Measurements from ENCODE around the gene RABGAP1. TPM values are rescaled to one million over a fixed set of nuclear protein-coding genes. Genes with fewer than 3 reads are reported as not detected.

RABGAP1 gene
- total and polyA plus RNA-seq, 4 donors, result 3.8 to 25.7 (median 10.5) TPM

- Histone ChIP-seq H3K9ac (ENCODE audit: low read depth in 1 of 2, low read length in 2 of 2) (no peak overlapping the region), H3K4me1 (ENCODE audit: control insufficient read depth in 4 of 4, insufficient read depth in 4 of 4, low read length in 3 of 4) (peaks cover 2 to 9% (median 4%) of the 10 kb centered on the region in 4 donors)
Observed at GRCh38 chr9:123087359-123087888, 146.6 kb downstream of the RABGAP1 start.

GRCh38 chr9:123089040-123089439 is 148.2 kb downstream of the RABGAP1 start:
- 76% methylated on average over 1 of the region's 1 CpG for WGBS
- Histone ChIP-seq H3K4me1 (ENCODE audit: control insufficient read depth in 4 of 4, insufficient read depth in 4 of 4, low read length in 3 of 4) (peaks cover 2 to 9% (median 4%) of the 10 kb centered on the region in 4 donors), H3K9ac (ENCODE audit: low read depth in 1 of 2, low read length in 2 of 2) (no peak overlapping the region), H3K27me3 (ENCODE audit: control insufficient read depth in 4 of 4, insufficient read depth in 4 of 4, low read length in 3 of 4) (no peaks in the 10 kb centered on the region), H3K9me3 (ENCODE audit: control insufficient read depth in 4 of 4, low read length in 3 of 4) (no peaks in the 10 kb centered on the region), H3K27ac (ENCODE audit: low read depth in 1 of 2, low read length in 2 of 2) (no peak overlapping the region), H3K36me3 (ENCODE audit: control insufficient read depth in 4 of 4, insufficient read depth in 3 of 4, low read depth in 1 of 4, low read length in 3 of 4) (peaks cover 0 to 27% (median 10%) of the 10 kb centered on the region in 4 donors), H3K4me3 (ENCODE audit: low read depth in 1 of 3, low read length in 3 of 3) (no peak overlapping the region)
- DNase-seq (ENCODE audit: low spot score), result no peak
- TF ChIP-seq HNF4A (conservative IDR thresholded peaks at IDR 0.05), result peak in 1 of 2 donors; percentile 26
- no peak for TF ChIP-seq RAD21 (IDR thresholded peaks at IDR 0.05)
- no peak for TF ChIP-seq GABPA (IDR thresholded peaks at IDR 0.05 in 1 of 2, conservative IDR thresholded peaks at IDR 0.05 in 1 of 2)
- no peak for TF ChIP-seq EGR1 (IDR thresholded peaks at IDR 0.05; ENCODE audit: low read depth in 2 of 2)

More at GRCh38 chr9:123087359-123087888, 146.6 kb downstream of the RABGAP1 start:
- no peak for DNase-seq (ENCODE audit: low spot score)
- Histone ChIP-seq H3K27ac (ENCODE audit: low read depth in 1 of 2, low read length in 2 of 2) (peak overlapping the region in 1 of 2 donors; percentile 7), H3K4me3 (ENCODE audit: low read depth in 1 of 3, low read length in 3 of 3) (no peak overlapping the region), H3K27me3 (ENCODE audit: control insufficient read depth in 4 of 4, insufficient read depth in 4 of 4, low read length in 3 of 4) (no peaks in the 10 kb centered on the region), H3K9me3 (ENCODE audit: control insufficient read depth in 4 of 4, low read length in 3 of 4) (no peaks in the 10 kb centered on the region), H3K36me3 (ENCODE audit: control insufficient read depth in 4 of 4, insufficient read depth in 3 of 4, low read depth in 1 of 4, low read length in 3 of 4) (peaks cover 0 to 16% (median 8%) of the 10 kb centered on the region in 4 donors)
- WGBS, result 65% methylated on average over 4 of the region's 4 CpGs
- TF ChIP-seq HNF4A (conservative IDR thresholded peaks at IDR 0.05) (peak; percentile 12 to 41), JUND (IDR thresholded peaks at IDR 0.05) (peak in 1 of 2 donors; percentile 62), YY1 (IDR thresholded peaks at IDR 0.05) (no peak), RAD21 (IDR thresholded peaks at IDR 0.05) (peak in 1 of 2 donors; percentile 14), RXRA (IDR thresholded peaks at IDR 0.05) (peak in 1 of 2 donors; percentile 31), FOXA2 (IDR thresholded peaks at IDR 0.05) (no peak)

GRCh38 chr9:123089790-123090189 is 149.0 kb downstream of the RABGAP1 start:
- no peaks in the 10 kb centered on the region for H3K27me3 ChIP-seq (ENCODE audit: control insufficient read depth in 4 of 4, insufficient read depth in 4 of 4, low read length in 3 of 4)
- H3K9me3 ChIP-seq (ENCODE audit: control insufficient read depth in 4 of 4, low read length in 3 of 4), result no peaks in the 10 kb centered on the region
- WGBS, result 97% methylated on average over 5 of the region's 5 CpGs
- peaks cover 0 to 27% (median 7%) of the 10 kb centered on the region in 4 donors for H3K36me3 ChIP-seq (ENCODE audit: control insufficient read depth in 4 of 4, insufficient read depth in 3 of 4, low read depth in 1 of 4, low read length in 3 of 4)
- H3K9ac ChIP-seq (ENCODE audit: low read depth in 1 of 2, low read length in 2 of 2), result no peak overlapping the region
- TF ChIP-seq TAF1 (conservative IDR thresholded peaks at IDR 0.05), result no peak
- TF ChIP-seq, protein P1, sequence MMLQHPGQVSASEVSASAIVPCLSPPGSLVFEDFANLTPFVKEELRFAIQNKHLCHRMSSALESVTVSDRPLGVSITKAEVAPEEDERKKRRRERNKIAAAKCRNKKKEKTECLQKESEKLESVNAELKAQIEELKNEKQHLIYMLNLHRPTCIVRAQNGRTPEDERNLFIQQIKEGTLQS (IDR thresholded peaks at IDR 0.05), result no peak
- no peak for TF ChIP-seq RXRA (IDR thresholded peaks at IDR 0.05)
- no peak overlapping the region for H3K27ac ChIP-seq (ENCODE audit: low read depth in 1 of 2, low read length in 2 of 2)
- H3K4me3 ChIP-seq (ENCODE audit: low read depth in 1 of 3, low read length in 3 of 3), result no peak overlapping the region
- DNase-seq (ENCODE audit: low spot score), result no peak
- H3K4me1 ChIP-seq (ENCODE audit: control insufficient read depth in 4 of 4, insufficient read depth in 4 of 4, low read length in 3 of 4), result peaks cover 2 to 9% (median 4%) of the 10 kb centered on the region in 4 donors

GRCh38 chr9:123090198-123090896 is 149.5 kb downstream of the RABGAP1 start:
- Histone ChIP-seq H3K27me3 (ENCODE audit: control insufficient read depth in 4 of 4, insufficient read depth in 4 of 4, low read length in 3 of 4) (no peaks in the 10 kb centered on the region), H3K27ac (ENCODE audit: low read depth in 1 of 2, low read length in 2 of 2) (no peak overlapping the region), H3K9me3 (ENCODE audit: control insufficient read depth in 4 of 4, low read length in 3 of 4) (no peaks in the 10 kb centered on the region), H3K4me3 (ENCODE audit: low read depth in 1 of 3, low read length in 3 of 3) (no peak overlapping the region), H3K4me1 (ENCODE audit: control insufficient read depth in 4 of 4, insufficient read depth in 4 of 4, low read length in 3 of 4) (peaks cover 2 to 9% (median 4%) of the 10 kb centered on the region in 4 donors), H3K36me3 (ENCODE audit: control insufficient read depth in 4 of 4, insufficient read depth in 3 of 4, low read depth in 1 of 4, low read length in 3 of 4) (peaks cover 0 to 23% (median 4%) of the 10 kb centered on the region in 4 donors), H3K9ac (ENCODE audit: low read depth in 1 of 2, low read length in 2 of 2) (no peak overlapping the region)
- no peak for DNase-seq (ENCODE audit: low spot score)
- 93% methylated on average over 8 of the region's 8 CpGs for WGBS
- TF ChIP-seq, protein P1 (IDR thresholded peaks at IDR 0.05), result no peak
- TF ChIP-seq EGR1 (IDR thresholded peaks at IDR 0.05; ENCODE audit: low read depth in 2 of 2), result no peak
- TF ChIP-seq JUND (IDR thresholded peaks at IDR 0.05), result no peak
- TF ChIP-seq, protein P2, sequence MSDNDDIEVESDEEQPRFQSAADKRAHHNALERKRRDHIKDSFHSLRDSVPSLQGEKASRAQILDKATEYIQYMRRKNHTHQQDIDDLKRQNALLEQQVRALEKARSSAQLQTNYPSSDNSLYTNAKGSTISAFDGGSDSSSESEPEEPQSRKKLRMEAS (IDR thresholded peaks at IDR 0.05), result no peak
- TF ChIP-seq GABPA (IDR thresholded peaks at IDR 0.05 in 1 of 2, conservative IDR thresholded peaks at IDR 0.05 in 1 of 2), result no peak
- TF ChIP-seq, protein P3, sequence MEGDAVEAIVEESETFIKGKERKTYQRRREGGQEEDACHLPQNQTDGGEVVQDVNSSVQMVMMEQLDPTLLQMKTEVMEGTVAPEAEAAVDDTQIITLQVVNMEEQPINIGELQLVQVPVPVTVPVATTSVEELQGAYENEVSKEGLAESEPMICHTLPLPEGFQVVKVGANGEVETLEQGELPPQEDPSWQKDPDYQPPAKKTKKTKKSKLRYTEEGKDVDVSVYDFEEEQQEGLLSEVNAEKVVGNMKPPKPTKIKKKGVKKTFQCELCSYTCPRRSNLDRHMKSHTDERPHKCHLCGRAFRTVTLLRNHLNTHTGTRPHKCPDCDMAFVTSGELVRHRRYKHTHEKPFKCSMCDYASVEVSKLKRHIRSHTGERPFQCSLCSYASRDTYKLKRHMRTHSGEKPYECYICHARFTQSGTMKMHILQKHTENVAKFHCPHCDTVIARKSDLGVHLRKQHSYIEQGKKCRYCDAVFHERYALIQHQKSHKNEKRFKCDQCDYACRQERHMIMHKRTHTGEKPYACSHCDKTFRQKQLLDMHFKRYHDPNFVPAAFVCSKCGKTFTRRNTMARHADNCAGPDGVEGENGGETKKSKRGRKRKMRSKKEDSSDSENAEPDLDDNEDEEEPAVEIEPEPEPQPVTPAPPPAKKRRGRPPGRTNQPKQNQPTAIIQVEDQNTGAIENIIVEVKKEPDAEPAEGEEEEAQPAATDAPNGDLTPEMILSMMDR (IDR thresholded peaks at IDR 0.05; ENCODE audit: low read depth, low read length, missing input control), result no peak
- no peak for TF ChIP-seq RXRA (IDR thresholded peaks at IDR 0.05)
- TF ChIP-seq FOXA2 (IDR thresholded peaks at IDR 0.05), result no peak
- TF ChIP-seq SP1 (IDR thresholded peaks at IDR 0.05), result no peak
- TF ChIP-seq, protein P4, sequence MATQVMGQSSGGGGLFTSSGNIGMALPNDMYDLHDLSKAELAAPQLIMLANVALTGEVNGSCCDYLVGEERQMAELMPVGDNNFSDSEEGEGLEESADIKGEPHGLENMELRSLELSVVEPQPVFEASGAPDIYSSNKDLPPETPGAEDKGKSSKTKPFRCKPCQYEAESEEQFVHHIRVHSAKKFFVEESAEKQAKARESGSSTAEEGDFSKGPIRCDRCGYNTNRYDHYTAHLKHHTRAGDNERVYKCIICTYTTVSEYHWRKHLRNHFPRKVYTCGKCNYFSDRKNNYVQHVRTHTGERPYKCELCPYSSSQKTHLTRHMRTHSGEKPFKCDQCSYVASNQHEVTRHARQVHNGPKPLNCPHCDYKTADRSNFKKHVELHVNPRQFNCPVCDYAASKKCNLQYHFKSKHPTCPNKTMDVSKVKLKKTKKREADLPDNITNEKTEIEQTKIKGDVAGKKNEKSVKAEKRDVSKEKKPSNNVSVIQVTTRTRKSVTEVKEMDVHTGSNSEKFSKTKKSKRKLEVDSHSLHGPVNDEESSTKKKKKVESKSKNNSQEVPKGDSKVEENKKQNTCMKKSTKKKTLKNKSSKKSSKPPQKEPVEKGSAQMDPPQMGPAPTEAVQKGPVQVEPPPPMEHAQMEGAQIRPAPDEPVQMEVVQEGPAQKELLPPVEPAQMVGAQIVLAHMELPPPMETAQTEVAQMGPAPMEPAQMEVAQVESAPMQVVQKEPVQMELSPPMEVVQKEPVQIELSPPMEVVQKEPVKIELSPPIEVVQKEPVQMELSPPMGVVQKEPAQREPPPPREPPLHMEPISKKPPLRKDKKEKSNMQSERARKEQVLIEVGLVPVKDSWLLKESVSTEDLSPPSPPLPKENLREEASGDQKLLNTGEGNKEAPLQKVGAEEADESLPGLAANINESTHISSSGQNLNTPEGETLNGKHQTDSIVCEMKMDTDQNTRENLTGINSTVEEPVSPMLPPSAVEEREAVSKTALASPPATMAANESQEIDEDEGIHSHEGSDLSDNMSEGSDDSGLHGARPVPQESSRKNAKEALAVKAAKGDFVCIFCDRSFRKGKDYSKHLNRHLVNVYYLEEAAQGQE (IDR thresholded peaks at IDR 0.05), result no peak
- TF ChIP-seq NR2F2 (IDR thresholded peaks at IDR 0.05), result no peak
